Thyroid gland (tissue), 4 donors: ENCODE measurements around the gene IGDCC3. TPM values are rescaled to one million over a fixed set of nuclear protein-coding genes. Genes with fewer than 3 reads are reported as not detected.

Experiments used
- DNase-seq, 2 donors: peaks; one replicate each; pipeline ENCODE4 v3.0.0-alpha.2; 2019
- H3K27ac ChIP-seq, 3 donors: fragments of 200-600 bp; sonication (generic); 1 replicate in 2 of 3; 2 replicates in 1 of 3; pipeline ENCODE4 v1.5.1; 2016 to 2019; ENCODE audit warnings: mild to moderate bottlenecking in 1 of 3, moderate library complexity in 1 of 3
- H3K27me3 ChIP-seq: fragments of 200-600 bp; sonication (generic); one replicate; pipeline ENCODE4 v1.5.1; 2019
- H3K36me3 ChIP-seq, 2 donors: fragments of 200-600 bp; sonication (generic); one replicate each; pipeline ENCODE4 v1.5.1; 2016 to 2019
- H3K4me1 ChIP-seq, 2 donors: fragments of 200-600 bp; sonication (generic); one replicate each; pipeline ENCODE4 v1.5.1; 2017 to 2019
- H3K4me3 ChIP-seq, 3 donors: fragments of 200-600 bp; sonication (generic); replicated peaks in 1 of 3; 1 replicate in 2 of 3; 2 replicates in 1 of 3; pipeline ENCODE4 v1.5.1; 2016; ENCODE audit warnings: mild to moderate bottlenecking in 1 of 3
- H3K9me3 ChIP-seq: fragments of 200-600 bp; sonication (generic); one replicate; pipeline ENCODE4 v1.5.1; 2017
- POLR2A ChIP-seq, 2 donors: fragments of 450-650 bp; IDR thresholded peaks; one replicate each; pipeline ENCODE4 v1.6.1; 2017; ENCODE audit warnings: antibody characterized with exemption in 2 of 2, mild to moderate bottlenecking in 2 of 2, moderate library complexity in 1 of 2
- WGBS, 2 donors: methylation state at CpG; one replicate each; pipeline ENCODE4 v1.1.5; 2017; 5-methylcytosine and 5-hydroxymethylcytosine counted together
- intact Hi-C: fragments of 100-400 bp; cut with DNase I; formaldehyde crosslinking; loops from one replicate; pipeline ENCODE4 v1.15.1; 2023
- total RNA-seq, 4 donors: library from RNA; depleted of rRNA; stranded (reverse); fragments of >200 nt; gene quantifications; one replicate each; pipeline ENCODE4 v1.2.3, GENCODE V29; 2016
- TF ChIP-seq, protein P1 (sequence below), 6 experiments: fragments of 200-600 bp in 3 of 6; fragments of 450-650 bp in 3 of 6; sonication (generic) in 3 of 6; IDR thresholded peaks; one replicate each; pipeline ENCODE4 v1.5.1; 2016 to 2019; ENCODE audit warnings: antibody characterized with exemption in 6 of 6, mild to moderate bottlenecking in 2 of 6, inconsistent platforms in 1 of 6, moderate library complexity in 1 of 6

IGDCC3 gene
- total RNA-seq, 4 donors from 2014 or later, result 0.22 to 1.5 (median 0.61) TPM

DNA sequence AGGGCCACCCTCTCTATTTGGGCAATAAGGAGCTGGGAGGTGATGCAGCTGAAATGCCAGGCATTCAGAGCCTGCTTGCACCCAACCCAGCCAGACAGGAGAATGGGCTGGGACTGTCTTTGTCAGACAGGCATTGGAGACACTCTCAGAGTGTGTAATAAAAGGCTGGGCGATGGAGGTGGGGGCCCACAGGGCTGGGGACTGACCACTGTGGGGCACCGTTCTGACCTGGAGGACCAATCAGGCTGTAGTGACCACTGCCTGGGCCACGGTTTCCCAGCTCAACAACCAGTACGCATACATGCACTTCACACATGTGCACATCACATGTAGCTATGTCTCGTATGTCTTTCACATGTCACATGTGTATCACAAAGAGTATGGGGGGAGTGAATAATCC is 5.7 kb upstream of the IGDCC3 start:
- DNase-seq, result no peak
- Histone ChIP-seq H3K4me1 (peaks cover 9 to 16% of the 10 kb centered on the region in 2 donors), H3K9me3 (no peaks in the 10 kb centered on the region), H3K4me3 (no peak overlapping the region), H3K27ac (no peak overlapping the region), H3K27me3 (no peaks in the 10 kb centered on the region), H3K36me3 (no peaks in the 10 kb centered on the region)
- TF ChIP-seq POLR2A (IDR thresholded peaks at IDR 0.05), result no peak
- WGBS, 2 donors, result 92 to 95% methylated on average over 5 of the region's 5 CpGs
- intact Hi-C loops, result no loop called here

DNA sequence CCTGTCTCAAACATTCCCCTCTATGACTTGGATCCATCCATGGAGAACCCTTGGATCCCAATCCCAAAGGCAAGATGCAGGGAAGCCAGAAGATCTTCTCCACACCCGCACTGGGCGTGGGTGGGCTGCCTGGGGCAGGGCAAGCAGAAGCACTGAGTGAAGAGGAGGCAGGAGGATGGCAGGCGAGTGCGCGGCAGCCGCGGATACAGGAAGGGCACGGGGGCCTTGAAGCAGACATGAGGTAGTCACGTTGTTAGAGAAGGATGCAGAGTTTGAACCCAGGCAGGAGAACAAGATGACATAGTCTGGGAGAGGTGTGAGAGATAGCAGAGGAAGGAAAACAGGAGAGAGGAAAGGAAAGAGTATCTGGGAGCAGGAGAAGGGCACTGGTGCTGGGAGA is 5.1 kb upstream of the IGDCC3 start:
- Histone ChIP-seq H3K36me3 (no peaks in the 10 kb centered on the region), H3K9me3 (no peaks in the 10 kb centered on the region), H3K27ac (no peak overlapping the region), H3K4me1 (peaks cover 12 to 21% of the 10 kb centered on the region in 2 donors), H3K4me3 (no peak overlapping the region), H3K27me3 (no peaks in the 10 kb centered on the region)
- TF ChIP-seq, protein P1, sequence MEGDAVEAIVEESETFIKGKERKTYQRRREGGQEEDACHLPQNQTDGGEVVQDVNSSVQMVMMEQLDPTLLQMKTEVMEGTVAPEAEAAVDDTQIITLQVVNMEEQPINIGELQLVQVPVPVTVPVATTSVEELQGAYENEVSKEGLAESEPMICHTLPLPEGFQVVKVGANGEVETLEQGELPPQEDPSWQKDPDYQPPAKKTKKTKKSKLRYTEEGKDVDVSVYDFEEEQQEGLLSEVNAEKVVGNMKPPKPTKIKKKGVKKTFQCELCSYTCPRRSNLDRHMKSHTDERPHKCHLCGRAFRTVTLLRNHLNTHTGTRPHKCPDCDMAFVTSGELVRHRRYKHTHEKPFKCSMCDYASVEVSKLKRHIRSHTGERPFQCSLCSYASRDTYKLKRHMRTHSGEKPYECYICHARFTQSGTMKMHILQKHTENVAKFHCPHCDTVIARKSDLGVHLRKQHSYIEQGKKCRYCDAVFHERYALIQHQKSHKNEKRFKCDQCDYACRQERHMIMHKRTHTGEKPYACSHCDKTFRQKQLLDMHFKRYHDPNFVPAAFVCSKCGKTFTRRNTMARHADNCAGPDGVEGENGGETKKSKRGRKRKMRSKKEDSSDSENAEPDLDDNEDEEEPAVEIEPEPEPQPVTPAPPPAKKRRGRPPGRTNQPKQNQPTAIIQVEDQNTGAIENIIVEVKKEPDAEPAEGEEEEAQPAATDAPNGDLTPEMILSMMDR (IDR thresholded peaks at IDR 0.05), result no peak
- no peak for TF ChIP-seq POLR2A (IDR thresholded peaks at IDR 0.05)
- intact Hi-C loops, result no loop called here
- WGBS, 2 donors, result 87 to 93% methylated on average over 9 of the region's 9 CpGs
- no peak for DNase-seq

DNA sequence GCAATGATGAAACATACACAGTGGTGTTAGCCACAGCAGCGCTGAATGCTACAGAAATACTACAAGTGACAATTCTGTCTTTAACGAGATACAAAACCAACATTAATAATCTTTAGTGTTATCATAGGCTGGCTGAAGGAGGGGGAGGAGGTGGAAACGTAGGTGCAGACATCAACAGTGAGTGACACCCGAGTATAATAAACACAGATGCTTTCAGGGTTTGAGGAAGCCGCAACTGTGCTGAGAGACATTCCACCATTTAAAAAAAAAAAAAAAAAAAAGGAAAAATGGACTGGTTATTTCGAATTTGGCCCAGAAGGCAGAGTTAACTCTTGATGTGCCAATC is 4.3 kb upstream of the IGDCC3 start:
- Histone ChIP-seq H3K4me3 (no peak overlapping the region), H3K27me3 (no peaks in the 10 kb centered on the region), H3K27ac (no peak overlapping the region), H3K9me3 (no peaks in the 10 kb centered on the region), H3K4me1 (peaks cover 12 to 22% of the 10 kb centered on the region in 2 donors), H3K36me3 (no peaks in the 10 kb centered on the region)
- intact Hi-C loops, result no loop called here
- 80% methylated on average over 6 of the region's 6 CpGs for WGBS, 2 donors
- TF ChIP-seq, protein P1 (IDR thresholded peaks at IDR 0.05), result no peak
- no peak for TF ChIP-seq POLR2A (IDR thresholded peaks at IDR 0.05)
- no peak for DNase-seq

DNA sequence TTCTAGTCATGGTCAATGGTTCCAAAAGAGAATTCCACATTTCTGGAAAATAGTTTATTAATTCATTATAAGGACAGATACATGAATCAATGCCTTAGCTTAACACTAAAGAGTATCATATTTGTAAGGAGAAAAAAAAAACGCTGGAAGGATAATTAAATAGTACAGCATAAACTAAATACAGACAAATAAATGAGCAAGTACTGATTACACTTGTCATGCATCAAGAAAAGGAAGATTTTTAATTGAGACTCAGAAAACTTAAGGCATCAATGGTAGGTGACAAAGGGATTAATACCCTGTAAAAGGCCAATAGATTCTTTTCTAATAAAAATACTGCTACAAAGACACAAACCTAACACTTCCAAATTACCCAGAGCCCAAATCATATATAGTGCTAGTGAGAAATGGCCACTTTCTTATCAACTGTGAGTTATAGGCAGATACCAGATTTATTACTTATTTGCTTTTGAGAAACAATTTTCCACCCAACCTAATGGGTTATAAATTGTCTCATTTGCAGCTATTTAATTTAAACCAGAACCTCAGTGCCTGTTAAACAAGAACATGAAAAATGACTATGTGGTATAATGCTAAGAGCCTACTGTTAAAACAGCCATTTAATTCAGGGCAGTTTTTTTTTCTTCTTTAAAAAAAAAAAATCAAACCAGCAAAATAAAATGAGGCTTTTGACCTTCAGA is 3.8 kb upstream of the IGDCC3 start:
- peaks cover 14 to 25% of the 10 kb centered on the region in 2 donors for H3K4me1 ChIP-seq
- no peak for DNase-seq
- H3K36me3 ChIP-seq, result no peaks in the 10 kb centered on the region
- H3K27me3 ChIP-seq, result no peaks in the 10 kb centered on the region
- TF ChIP-seq POLR2A (IDR thresholded peaks at IDR 0.05), result no peak
- TF ChIP-seq, protein P1 (IDR thresholded peaks at IDR 0.05), result no peak
- H3K27ac ChIP-seq, result no peak overlapping the region
- H3K9me3 ChIP-seq, result no peaks in the 10 kb centered on the region
- intact Hi-C loops, result no loop called here
- no peak overlapping the region for H3K4me3 ChIP-seq
- WGBS, 2 donors, result 82 to 85% methylated on average over 1 of the region's 1 CpG

DNA sequence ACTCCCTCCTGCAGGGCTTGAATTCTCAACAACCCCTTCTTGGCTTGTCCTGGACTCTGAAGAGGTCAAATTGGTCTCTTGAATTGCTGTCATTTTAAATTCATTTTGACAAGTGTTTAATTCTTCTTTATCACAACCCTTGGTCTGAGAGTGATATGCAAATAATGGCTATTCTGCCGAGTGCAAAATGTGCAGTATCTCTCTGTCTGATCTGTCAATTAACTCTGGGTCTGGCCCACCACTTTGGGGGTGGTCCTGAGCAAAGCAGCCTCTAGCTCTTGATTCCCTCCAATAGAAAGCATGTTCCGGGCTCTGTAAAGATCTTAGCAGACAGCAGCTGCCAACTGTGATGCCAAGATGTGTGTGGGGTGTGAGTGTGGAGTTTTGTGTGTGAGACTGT is 2.2 kb upstream of the IGDCC3 start:
- intact Hi-C loops, result no loop called here

More for the DNA sequence above, 2.2 kb upstream of the IGDCC3 start:
- DNase-seq, result no peak
- TF ChIP-seq POLR2A (IDR thresholded peaks at IDR 0.05), result no peak
- TF ChIP-seq, protein P1 (IDR thresholded peaks at IDR 0.05), result no peak
- Histone ChIP-seq H3K36me3 (no peaks in the 10 kb centered on the region), H3K27me3 (no peaks in the 10 kb centered on the region), H3K4me1 (peaks cover 12 to 23% of the 10 kb centered on the region in 2 donors), H3K9me3 (no peaks in the 10 kb centered on the region), H3K27ac (no peak overlapping the region), H3K4me3 (no peak overlapping the region)
- 83 to 94% methylated on average over 2 of the region's 2 CpGs for WGBS, 2 donors
